Measurements from ENCODE around the gene EVL. TPM values are rescaled to one million over a fixed set of nuclear protein-coding genes. Genes with fewer than 3 reads are reported as not detected.

Gene EVL
- total and polyA plus RNA-seq, 2 of the 8 experiments (the other 6 are each of a cell fraction or from before 2014, with no cell fraction given) = 30.7 to 64.6 TPM

DNA sequence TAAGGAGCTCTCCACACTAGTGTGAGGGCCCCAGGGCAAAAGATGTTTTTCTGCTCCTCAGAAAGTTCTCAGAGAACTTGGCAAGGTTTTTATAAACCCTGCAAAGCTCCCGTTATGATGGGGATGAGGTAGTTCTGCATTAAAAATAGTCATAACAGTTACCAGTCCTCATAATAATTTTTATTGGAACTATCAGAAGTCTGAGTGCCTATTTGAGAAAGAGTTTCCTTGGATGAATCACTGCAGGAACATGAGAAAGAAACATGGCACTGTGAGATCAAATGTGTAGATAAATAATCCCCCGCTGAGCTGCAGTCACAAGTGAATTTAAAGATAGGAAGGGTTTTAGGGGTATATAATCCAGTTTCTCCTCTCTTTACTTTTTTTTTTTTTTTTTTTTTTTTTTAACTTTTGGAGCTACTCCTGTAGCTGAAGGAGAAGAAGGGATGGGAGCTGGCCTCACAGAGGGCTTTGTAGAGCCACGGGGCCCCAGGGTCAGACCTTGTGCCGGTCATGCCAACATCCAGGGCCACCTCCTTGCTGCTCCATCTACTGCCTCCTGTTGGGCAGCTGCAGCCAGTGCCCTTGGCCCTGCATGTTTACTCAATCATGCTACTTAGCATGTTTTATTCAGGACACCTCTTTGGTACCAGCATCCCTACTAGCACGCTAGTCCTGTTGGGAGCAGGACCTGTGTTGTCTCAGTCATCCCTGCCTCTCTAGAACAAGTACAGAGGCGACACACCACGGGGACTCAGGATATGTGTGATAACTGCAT is 39.5 kb downstream of the EVL start:
- Histone ChIP-seq H3K23me2 (ENCODE audit: low read depth, low read length) (no peaks in the 10 kb centered on the region), H3K9ac (replicated peaks in 1 of 4; ENCODE audit: extremely low read depth in 1 of 4, low read depth in 3 of 4, low read length in 3 of 4) (no peak overlapping the region), H2BK120ac (replicated peaks; ENCODE audit: low read depth, low read length) (no peak overlapping the region), H4K20me1 (replicated peaks in 1 of 2; ENCODE audit: control insufficient read depth in 1 of 2, insufficient read depth in 2 of 2, low read length in 2 of 2) (peaks cover 2 to 7% of the 10 kb centered on the region in 2 experiments), H3K14ac (ENCODE audit: insufficient read length) (no peak overlapping the region), H3K79me1 (ENCODE audit: low read depth, low read length) (peaks cover 2% of the 10 kb centered on the region; the same call in 1 of the 2 replicates), H3K4me2 (ENCODE audit: insufficient read depth in 1 of 2, low read depth in 2 of 2, low read length in 2 of 2) (no peak overlapping the region), H4K5ac (ENCODE audit: insufficient read length, low read depth, low read length) (no peak overlapping the region), H2BK15ac (ENCODE audit: low read length) (no peak overlapping the region), H3K18ac (ENCODE audit: extremely low read depth, low read length) (no peak overlapping the region), H3K27me3 (replicated peaks in 1 of 4; ENCODE audit: control insufficient read depth in 3 of 4, extremely low read depth in 1 of 4, insufficient read depth in 3 of 4, low read length in 3 of 4) (no peaks in the 10 kb centered on the region), H2AFZ (ENCODE audit: low read length) (no peak overlapping the region), H3K4me1 (replicated peaks in 1 of 4; ENCODE audit: control insufficient read depth in 3 of 4, insufficient read depth in 4 of 4, low read length in 3 of 4) (no peaks in the 10 kb centered on the region), H3K36me3 (ENCODE audit: control insufficient read depth in 2 of 4, insufficient read depth in 4 of 4, low read length in 3 of 4) (no peaks in the 10 kb centered on the region; a peak in 1 of 8 replicates), H2BK20ac (ENCODE audit: low read length) (no peak overlapping the region), H3K4ac (replicated peaks; ENCODE audit: insufficient read length, low read depth, low read length) (no peak overlapping the region), H3K9me3 (ENCODE audit: insufficient read depth in 2 of 2, low read depth in 1 of 2, low read length in 1 of 2) (no peaks in the 10 kb centered on the region), H4K91ac (replicated peaks; ENCODE audit: insufficient read length, low read length) (no peak overlapping the region), H3K79me2 (ENCODE audit: control insufficient read depth in 1 of 2, insufficient read depth in 2 of 2, low read length in 2 of 2) (no peaks in the 10 kb centered on the region), H2AK5ac (ENCODE audit: low read depth, low read length) (no peak overlapping the region), H3K56ac (replicated peaks; ENCODE audit: insufficient read length, low read depth, low read length) (no peak overlapping the region), H2BK5ac (ENCODE audit: low read depth, low read length) (no peak overlapping the region), H3K4me3 (ENCODE audit: extremely low read depth in 1 of 4, insufficient read depth in 2 of 4, low read depth in 3 of 4, low read length in 4 of 4) (no peak overlapping the region), H3K27ac (ENCODE audit: low read depth, low read length) (no peak overlapping the region), H4K8ac (ENCODE audit: extremely low read depth, insufficient read depth, low read length) (no peak overlapping the region), H3K23ac (ENCODE audit: insufficient read length) (no peak overlapping the region), H2BK12ac (ENCODE audit: low read depth, low read length) (no peak overlapping the region)
- TF ChIP-seq GTF2F1 (IDR thresholded peaks at IDR 0.05; ENCODE audit: borderline replicate concordance, low read depth, low read length) (no peak), RAD21 (IDR thresholded peaks at IDR 0.05 in 1 of 2, conservative IDR thresholded peaks at IDR 0.05 in 1 of 2; ENCODE audit: low read depth in 2 of 2, low read length in 2 of 2) (peak in 1 of 2 experiments; percentile 25; a peak in 1 of 4 replicates)
- TF ChIP-seq, protein P1, sequence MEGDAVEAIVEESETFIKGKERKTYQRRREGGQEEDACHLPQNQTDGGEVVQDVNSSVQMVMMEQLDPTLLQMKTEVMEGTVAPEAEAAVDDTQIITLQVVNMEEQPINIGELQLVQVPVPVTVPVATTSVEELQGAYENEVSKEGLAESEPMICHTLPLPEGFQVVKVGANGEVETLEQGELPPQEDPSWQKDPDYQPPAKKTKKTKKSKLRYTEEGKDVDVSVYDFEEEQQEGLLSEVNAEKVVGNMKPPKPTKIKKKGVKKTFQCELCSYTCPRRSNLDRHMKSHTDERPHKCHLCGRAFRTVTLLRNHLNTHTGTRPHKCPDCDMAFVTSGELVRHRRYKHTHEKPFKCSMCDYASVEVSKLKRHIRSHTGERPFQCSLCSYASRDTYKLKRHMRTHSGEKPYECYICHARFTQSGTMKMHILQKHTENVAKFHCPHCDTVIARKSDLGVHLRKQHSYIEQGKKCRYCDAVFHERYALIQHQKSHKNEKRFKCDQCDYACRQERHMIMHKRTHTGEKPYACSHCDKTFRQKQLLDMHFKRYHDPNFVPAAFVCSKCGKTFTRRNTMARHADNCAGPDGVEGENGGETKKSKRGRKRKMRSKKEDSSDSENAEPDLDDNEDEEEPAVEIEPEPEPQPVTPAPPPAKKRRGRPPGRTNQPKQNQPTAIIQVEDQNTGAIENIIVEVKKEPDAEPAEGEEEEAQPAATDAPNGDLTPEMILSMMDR (IDR thresholded peaks at IDR 0.05; ENCODE audit: control extremely low read depth in 1 of 3, insufficient read depth in 1 of 3, low read depth in 1 of 3, low read length in 3 of 3) = peak; percentile 31 to 74 (median 62)
- ChIA-PET POLR2A (ENCODE audit: partially characterized antibody) (interaction anchor here (0.6 to 1.5 kb wide), 2 partner anchors 127 to 134 kb away, joined by 3 to 5 read pairs; no protein-coding TSS in a partner anchor), CTCF (ENCODE audit: partially characterized antibody) (interaction anchor here (0.6 to 10.6 kb wide), 13 partner anchors 14 to 176 kb away, joined by 3 to 240 read pairs (median 4); partner anchors contain the start of gene EVL)
- WGBS, 2 experiments (ENCODE audit: extremely low coverage in 1 of 2, insufficient coverage in 1 of 2, insufficient read length in 1 of 2, insufficient replicate concordance in 2 of 2, low coverage in 1 of 2, low lambda C conversion rate in 2 of 2, missing lambda C conversion rate in 1 of 2) = 99% methylated on average over 6 of the region's 7 CpGs; no CpG with 5 or more reads in 1 of the 2 experiments
- DNase-seq (ENCODE audit: low read depth in 1 of 2, low spot score in 2 of 2) (no peak), FAIRE-seq (no peak)

Measured in H1 (cell line).